Pons (tissue), 1 donor: ENCODE data around the gene KCTD8.

Source experiments
- DNase-seq: peaks from one replicate; pipeline ENCODE4 v3.0.0-alpha.2; 2016; ENCODE audit warnings: low spot score

KCTD8 gene

DNA sequence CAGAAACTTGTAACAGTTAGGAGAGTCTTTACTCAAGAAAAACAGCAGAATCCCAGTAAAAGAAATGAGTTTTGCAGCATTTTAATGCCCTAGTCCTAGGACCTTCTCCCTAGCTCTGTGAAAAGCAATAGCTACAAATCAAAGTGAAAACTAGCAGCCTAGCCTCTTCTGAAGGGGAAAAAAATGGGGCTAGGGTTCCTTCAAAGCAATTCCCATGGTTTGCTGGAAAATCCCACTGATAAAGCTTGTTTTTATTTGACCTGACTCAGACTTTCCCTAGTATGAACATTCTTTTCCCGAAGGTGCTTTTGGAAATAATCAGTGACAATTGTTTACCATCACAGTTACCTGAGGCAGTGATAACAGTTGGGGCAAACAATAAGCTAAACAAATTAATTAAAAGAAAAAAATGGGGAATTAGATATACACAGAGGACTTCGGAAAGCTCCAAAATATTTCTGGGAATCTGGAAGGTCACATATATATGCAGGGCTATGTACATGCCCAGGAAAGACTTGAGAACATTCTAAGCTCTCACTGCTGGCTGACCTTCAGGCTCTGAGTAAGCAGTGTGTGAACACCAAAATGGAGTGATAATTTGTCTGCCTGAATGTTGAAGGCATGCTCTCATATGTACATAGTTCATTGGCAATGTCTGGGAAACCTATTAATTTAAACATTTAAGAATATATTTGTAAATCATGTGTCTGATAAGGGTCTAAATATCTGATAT lies 285.9 kb downstream of the KCTD8 start:
- no peak for DNase-seq

- DNase-seq = no peak
These were observed 286.9 kb downstream of the KCTD8 start for GRCh38 chr4:44161756-44162155.

DNA sequence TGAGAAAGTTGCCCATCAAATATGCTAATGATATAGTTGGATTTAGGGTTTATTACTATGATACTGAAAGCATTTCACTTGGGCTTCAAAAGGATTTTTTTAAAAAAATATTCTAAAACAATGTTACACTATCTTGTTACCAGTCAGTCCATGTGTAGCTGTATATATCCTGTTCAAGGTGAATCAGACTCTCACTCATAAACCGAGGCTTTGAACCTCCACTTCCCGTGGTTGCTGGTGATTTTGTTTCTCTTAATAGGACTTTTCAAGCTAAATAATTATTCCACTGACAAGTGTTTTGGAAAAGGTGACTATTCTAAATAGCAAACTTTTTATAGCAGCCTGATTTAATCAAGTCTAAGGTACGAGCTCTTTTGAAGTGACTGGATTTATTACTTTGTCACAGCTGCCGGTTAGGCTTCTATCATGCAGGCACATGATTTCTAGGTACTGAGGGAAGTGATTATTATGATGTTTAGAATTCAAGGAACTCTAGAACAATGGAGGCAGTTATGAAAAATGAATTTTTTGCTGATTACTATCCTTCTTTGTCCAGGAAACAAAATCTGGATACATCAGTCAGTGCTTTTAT lies 287.7 kb downstream of the KCTD8 start:
- DNase-seq = no peak

GRCh38 chr4:44159991-44160390 lies 288.6 kb downstream of the KCTD8 start:
- DNase-seq = no peak

- DNase-seq = no peak
These were observed 290.9 kb downstream of the KCTD8 start for GRCh38 chr4:44157611-44158277.

- no peak for DNase-seq
These were observed 298.5 kb downstream of the KCTD8 start for GRCh38 chr4:44150091-44150576.

- DNase-seq = no peak
These were observed 299.3 kb downstream of the KCTD8 start for GRCh38 chr4:44149282-44149681.

DNA sequence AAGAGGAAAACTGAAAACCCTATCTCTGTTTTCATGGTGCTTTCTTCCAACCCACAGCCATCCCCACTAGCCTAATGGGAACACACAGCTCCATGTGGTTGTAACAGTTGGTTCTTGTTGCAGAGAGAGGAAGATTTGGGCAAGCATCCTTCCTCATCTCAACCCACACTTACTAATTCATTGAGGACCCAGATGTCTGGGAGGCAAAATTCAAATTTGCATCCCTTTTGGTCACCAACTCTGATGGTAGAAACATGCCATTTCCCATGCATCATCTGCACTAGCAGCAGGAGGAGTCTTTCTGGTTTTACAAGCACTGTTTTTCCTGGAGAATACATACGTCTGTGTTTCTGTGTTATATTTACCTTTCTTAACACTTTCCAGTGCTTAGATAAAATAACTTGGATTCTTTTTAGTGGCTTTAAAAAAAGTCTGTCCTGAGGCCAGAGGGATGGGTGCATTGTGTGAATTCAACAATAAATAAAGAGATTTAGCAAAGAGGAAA lies 301.0 kb downstream of the KCTD8 start:
- DNase-seq = no peak

- no peak for DNase-seq
These were observed 302.1 kb downstream of the KCTD8 start for GRCh38 chr4:44146516-44146915.

DNA sequence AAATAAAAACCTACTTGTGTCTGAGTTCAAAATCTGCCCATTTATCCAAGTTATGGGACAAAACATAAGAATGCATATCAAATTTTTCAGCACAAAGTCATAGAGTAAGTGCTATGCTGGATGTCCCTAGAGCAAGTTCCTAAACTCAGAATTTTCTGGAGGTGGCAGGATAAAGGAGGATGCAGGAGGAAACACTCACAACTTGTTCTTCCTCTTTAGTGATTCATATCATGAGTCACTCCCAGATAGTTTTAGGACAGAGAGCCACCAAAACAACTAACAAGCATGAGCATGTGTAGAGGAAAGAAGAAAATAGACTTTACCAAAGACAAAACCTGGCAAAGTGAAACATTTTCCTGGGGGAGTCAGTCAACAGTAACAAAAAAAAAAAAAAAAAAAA lies 302.7 kb downstream of the KCTD8 start:
- DNase-seq = no peak

GRCh38 chr4:44132526-44132925 lies 316.1 kb downstream of the KCTD8 start:
- no peak for DNase-seq
